Measurements from ENCODE around the gene MCC.

- TF ChIP-seq MAX (CRISPR knock-in tag; IDR thresholded peaks at IDR 0.05) (no peak), CTCF (IDR thresholded peaks at IDR 0.05) (no peak)
Observed at GRCh38 chr5:113003763-113004162, 484.5 kb downstream of the MCC start.
